ENCODE measurements around the gene RUVBL1. TPM values are rescaled to one million over a fixed set of nuclear protein-coding genes. Genes with fewer than 3 reads are reported as not detected.

Gene RUVBL1
- polyA plus RNA-seq, 1 donor, result 36.2 TPM

- no peak for DNase-seq
Observed at GRCh38 chr3:128066676-128067075, 56.9 kb downstream of the RUVBL1 start.

- DNase-seq, result no peak
Observed at GRCh38 chr3:128066114-128066513, 57.5 kb downstream of the RUVBL1 start.

GRCh38 chr3:128064962-128065361 lies 58.6 kb downstream of the RUVBL1 start:
- no peak for DNase-seq

- no peak for DNase-seq
Observed at GRCh38 chr3:128063865-128064264, 59.7 kb downstream of the RUVBL1 start.

- DNase-seq, result no peak
Observed at GRCh38 chr3:128062033-128062745, 61.4 kb downstream of the RUVBL1 start.

GRCh38 chr3:128060473-128061381 lies 62.9 kb downstream of the RUVBL1 start:
- DNase-seq, result no peak

GRCh38 chr3:128056258-128056657 lies 67.4 kb downstream of the RUVBL1 start:
- DNase-seq, result no peak

GRCh38 chr3:128054367-128054766 lies 69.2 kb downstream of the RUVBL1 start:
- DNase-seq, result no peak

- no peak for DNase-seq
Observed at GRCh38 chr3:128053614-128054013, 70.0 kb downstream of the RUVBL1 start.

- DNase-seq, result no peak
Observed at GRCh38 chr3:128052595-128053351, 70.8 kb downstream of the RUVBL1 start.

- DNase-seq, result peak; percentile 97
Observed at GRCh38 chr3:128051837-128052594, 71.6 kb downstream of the RUVBL1 start, which contains the start of gene SEC61A1. TSS of gene SEC61A1 (plus strand) at chr3:128052437. CDS start at chr3:128052553, 116 bp downstream.

GRCh38 chr3:128051459-128051836 lies 72.2 kb downstream of the RUVBL1 start:
- no peak for DNase-seq

GRCh38 chr3:128050597-128050996 lies 73.0 kb downstream of the RUVBL1 start:
- DNase-seq, result no peak

GRCh38 chr3:128041344-128041743 lies 82.3 kb downstream of the RUVBL1 start:
- no peak for DNase-seq

GRCh38 chr3:128040660-128041059 lies 83.0 kb downstream of the RUVBL1 start:
- no peak for DNase-seq

- no peak for DNase-seq
Observed at GRCh38 chr3:128040041-128040440, 83.6 kb downstream of the RUVBL1 start.

GRCh38 chr3:128036119-128036518 lies 87.5 kb downstream of the RUVBL1 start:
- DNase-seq, result no peak

GRCh38 chr3:128033102-128033501 lies 90.5 kb downstream of the RUVBL1 start:
- no peak for DNase-seq
